GM12892 (cell line): ENCODE data around the gene NCCRP1.

Source experiments
- DNase-seq: peaks from one replicate; pipeline ENCODE4 v3.0.0; 2011; ENCODE audit not compliant: insufficient read length
- FAIRE-seq: peaks from 2 replicates; lab custom pipeline; 2011; peaks lifted over from hg19 to GRCh38; lab: Jason Lieb, UNC
- POLR2A ChIP-seq: IDR thresholded peaks from 2 replicates; pipeline ENCODE4 v1.6.1; 2011; ENCODE audit warnings: low read depth, low read length, control low read depth
- POLR2AphosphoS5 ChIP-seq: IDR thresholded peaks from 2 replicates; pipeline ENCODE4 v1.6.1; 2011; ENCODE audit warnings: low read depth, low read length, control low read depth
- TAF1 ChIP-seq: IDR thresholded peaks from 2 replicates; pipeline ENCODE4 v1.6.1; 2011; ENCODE audit warnings: low read depth, mild to moderate bottlenecking, control low read depth, low read length, borderline replicate concordance

The NCCRP1 gene

GRCh38 chr19:39157275-39157996 lies 39.3 kb upstream of the NCCRP1 start:
- TF ChIP-seq POLR2AphosphoS5, result no peak
- TF ChIP-seq TAF1, result no peak
- TF ChIP-seq POLR2A, result no peak
- no peak for FAIRE-seq
- no peak for DNase-seq

GRCh38 chr19:39157997-39158389 lies 38.8 kb upstream of the NCCRP1 start:
- TF ChIP-seq POLR2AphosphoS5, result peak; percentile 60; the same call in 1 of the 2 replicates
- TF ChIP-seq TAF1, result no peak
- TF ChIP-seq POLR2A, result no peak
- FAIRE-seq (no peak), DNase-seq (no peak)

- TF ChIP-seq POLR2AphosphoS5 (no peak), TAF1 (no peak), POLR2A (no peak)
Observed at GRCh38 chr19:39158646-39159260, 38.0 kb upstream of the NCCRP1 start.

GRCh38 chr19:39160523-39160861 lies 36.3 kb upstream of the NCCRP1 start:
- no peak for FAIRE-seq
- no peak for TF ChIP-seq POLR2AphosphoS5
- no peak for TF ChIP-seq POLR2A
- no peak for TF ChIP-seq TAF1
- no peak for DNase-seq

More at GRCh38 chr19:39158646-39159260, 38.0 kb upstream of the NCCRP1 start:
- DNase-seq (no peak), FAIRE-seq (no peak)

GRCh38 chr19:39160889-39161672 lies 35.7 kb upstream of the NCCRP1 start:
- DNase-seq (no peak), FAIRE-seq (no peak)
- TF ChIP-seq POLR2AphosphoS5, result no peak
- TF ChIP-seq POLR2A, result no peak
- no peak for TF ChIP-seq TAF1

- no peak for FAIRE-seq
- no peak for DNase-seq
- TF ChIP-seq POLR2AphosphoS5, result no peak
- no peak for TF ChIP-seq TAF1
- no peak for TF ChIP-seq POLR2A
Observed at GRCh38 chr19:39162441-39163043, 34.2 kb upstream of the NCCRP1 start.

GRCh38 chr19:39163621-39164020 lies 33.1 kb upstream of the NCCRP1 start:
- DNase-seq (no peak), FAIRE-seq (no peak)
- TF ChIP-seq POLR2AphosphoS5 (no peak), TAF1 (no peak)

- FAIRE-seq, result no peak
Observed at GRCh38 chr19:39164289-39164688, 32.5 kb upstream of the NCCRP1 start.

GRCh38 chr19:39165857-39166256 lies 30.9 kb upstream of the NCCRP1 start:
- no peak for FAIRE-seq
- TF ChIP-seq POLR2AphosphoS5 (no peak), POLR2A (no peak), TAF1 (no peak)
- DNase-seq, result no peak

More at GRCh38 chr19:39164289-39164688, 32.5 kb upstream of the NCCRP1 start:
- no peak for DNase-seq
- no peak for TF ChIP-seq POLR2A
- TF ChIP-seq POLR2AphosphoS5, result no peak
- TF ChIP-seq TAF1, result no peak

- no peak for FAIRE-seq
- TF ChIP-seq TAF1 (no peak), POLR2AphosphoS5 (no peak), POLR2A (no peak)
- DNase-seq, result no peak
Observed at GRCh38 chr19:39166571-39167391, 30.0 kb upstream of the NCCRP1 start.
